ENCODE measurements around the gene C16orf54.

GRCh38 chr16:29726845-29727377 lies 18.9 kb downstream of the C16orf54 start:
- TF ChIP-seq CTCF (conservative IDR thresholded peaks at IDR 0.05 in 1 of 2, IDR thresholded peaks at IDR 0.05 in 1 of 2; ENCODE audit: extremely low read depth in 1 of 2, insufficient read depth in 1 of 2, low read depth in 1 of 2, low read length in 2 of 2) (no peak), EZH2 (IDR thresholded peaks at IDR 0.05; ENCODE audit: borderline replicate concordance, low read length) (no peak)

All from mammary epithelial cell (primary cell).